Bone marrow (tissue), 2 donors: ENCODE results near the gene CD2AP.
"Not testable (repeated sequence)": the region's sequence is repeated elsewhere in the genome, so short reads cannot be mapped to it uniquely, and the experiment has no call there.

ENCODE experiments used
- DNase-seq, 2 donors: peaks; one replicate each; lab custom pipeline; 2025; lab: John Stamatoyannopoulos, UW

CD2AP gene

DNA sequence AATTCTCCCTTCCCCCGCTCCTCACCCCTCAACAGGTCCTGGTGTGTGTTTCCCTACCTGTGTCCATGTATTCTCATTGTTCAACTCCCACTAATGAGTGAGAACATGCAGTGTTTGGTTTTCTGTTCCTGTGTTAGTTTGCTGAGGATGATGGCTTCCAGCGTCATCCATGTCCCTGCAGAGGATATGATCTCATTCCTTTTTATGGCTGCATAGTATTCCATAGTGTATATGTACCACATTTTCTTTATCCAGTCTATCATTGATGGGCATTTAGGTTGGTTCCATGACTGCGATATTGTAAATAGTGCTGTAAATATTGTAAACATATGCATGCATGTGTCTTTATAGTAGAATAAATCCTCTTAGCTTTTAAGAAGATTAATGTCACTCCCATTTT lies 89.0 kb downstream of the CD2AP start:
- DNase-seq, result not testable (repeated sequence)

DNA sequence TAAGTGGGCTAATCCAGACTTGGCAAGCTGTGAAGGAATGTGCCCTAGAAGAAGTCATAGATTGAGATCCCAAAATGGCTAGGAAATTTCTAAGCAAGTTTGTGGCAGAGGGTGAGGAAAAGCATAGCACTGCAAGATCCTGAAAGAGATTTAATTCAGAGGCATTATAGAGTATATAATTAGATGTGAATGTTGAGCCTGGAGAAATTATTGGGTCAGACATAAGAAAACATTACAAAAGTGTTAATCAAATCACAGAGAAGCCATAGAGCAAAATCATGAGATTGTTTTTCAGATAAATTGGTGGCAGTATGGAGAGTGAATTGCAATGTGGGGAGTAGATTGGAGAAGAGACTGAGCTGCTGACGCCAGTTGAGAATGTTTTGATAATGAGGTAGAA lies 90.0 kb downstream of the CD2AP start:
- no peak for DNase-seq

DNA sequence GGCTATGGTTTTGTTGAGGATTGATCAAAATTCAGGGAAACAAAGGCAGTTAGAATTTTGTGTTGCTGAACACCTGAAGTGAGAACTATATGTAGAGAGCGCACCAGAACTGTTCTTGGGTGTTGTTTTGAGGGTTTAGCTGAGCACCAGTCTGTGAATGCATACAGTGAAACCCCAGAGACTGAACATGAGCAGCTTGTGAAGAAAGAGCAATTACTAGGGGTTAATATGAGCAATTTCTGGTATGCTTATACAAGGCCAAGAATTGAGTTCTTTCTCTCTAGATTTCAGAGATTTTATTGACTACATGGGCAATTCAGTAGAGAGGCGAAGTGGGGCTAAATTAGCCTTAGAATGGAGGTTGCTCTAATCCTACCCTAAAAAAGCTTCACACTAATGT lies 93.9 kb downstream of the CD2AP start:
- no peak for DNase-seq

DNA sequence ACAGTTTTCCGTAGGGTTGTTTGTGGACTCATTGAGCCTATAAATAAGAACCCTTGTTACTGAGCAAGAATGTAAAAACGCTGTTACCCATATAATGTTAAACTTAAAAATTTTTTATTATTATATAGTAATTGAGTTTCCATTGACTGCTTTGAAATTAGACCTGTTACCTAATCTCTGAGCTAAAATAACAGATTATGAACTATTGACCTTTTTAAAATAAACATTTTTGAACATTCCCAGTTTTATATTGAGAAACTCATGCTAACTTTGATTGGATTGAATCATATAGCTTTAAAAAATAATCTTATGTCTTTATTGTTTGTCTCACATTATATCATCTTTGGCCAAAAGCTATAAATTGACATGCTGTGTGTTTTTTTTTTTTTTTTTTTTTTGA lies 95.5 kb downstream of the CD2AP start:
- no peak for DNase-seq

DNA sequence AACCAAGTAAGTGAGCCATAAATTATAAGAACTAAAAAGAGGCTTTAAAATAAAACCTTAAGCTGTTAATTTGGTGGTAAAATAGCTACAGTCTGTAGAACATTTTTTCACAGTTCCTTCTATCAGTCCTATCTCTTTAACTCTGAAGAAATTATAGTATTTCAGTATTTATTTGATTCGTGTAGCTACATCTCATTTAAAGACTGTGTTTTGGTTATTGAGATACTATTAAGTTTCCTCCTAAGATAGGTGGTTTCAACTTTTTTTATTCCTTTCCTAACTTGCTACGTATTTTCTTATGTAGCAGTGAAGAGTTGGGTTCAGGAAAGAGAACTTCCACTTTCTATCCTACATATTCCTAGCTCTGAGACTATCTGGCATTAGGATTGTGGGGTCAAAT lies 97.2 kb downstream of the CD2AP start:
- DNase-seq, result no peak

DNA sequence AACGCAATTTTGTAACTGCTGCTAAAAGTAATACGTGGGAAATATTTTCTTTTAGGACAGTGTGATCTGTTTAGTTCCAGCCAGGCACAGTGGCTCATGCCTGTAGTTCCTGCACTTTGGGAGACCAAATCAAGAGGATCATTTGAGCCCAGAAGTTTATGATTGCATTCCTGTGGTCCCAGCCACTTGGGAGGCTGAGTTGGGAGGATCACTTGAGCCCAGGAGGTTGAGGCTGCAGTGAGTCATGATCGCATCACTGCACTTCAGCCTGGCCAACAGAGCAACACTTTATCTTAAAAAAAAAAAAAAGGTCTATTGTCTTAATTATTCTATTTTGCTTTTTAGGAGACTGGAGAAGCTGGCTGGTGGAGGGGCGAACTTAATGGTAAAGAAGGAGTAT lies 101.5 kb downstream of the CD2AP start:
- DNase-seq, result no peak

DNA sequence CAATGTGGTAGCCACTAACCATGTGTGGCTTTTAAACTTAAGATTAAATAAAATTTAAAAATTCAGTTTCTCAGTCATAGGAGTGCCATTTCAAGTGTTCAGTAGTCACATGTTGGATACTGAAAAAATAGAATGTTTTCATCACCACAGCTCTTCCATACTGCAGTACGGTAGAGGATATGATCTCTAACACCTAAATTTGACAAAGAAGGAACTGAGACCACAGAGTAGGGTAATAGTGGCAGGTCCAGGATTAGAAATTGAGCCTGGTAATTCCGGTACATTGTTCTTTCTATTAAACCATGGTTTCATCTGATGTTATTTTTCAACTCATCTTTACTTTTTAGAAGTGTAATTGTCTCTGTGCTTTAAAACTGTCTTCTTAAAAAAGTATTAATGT lies 104.0 kb downstream of the CD2AP start:
- DNase-seq, result no peak

DNA sequence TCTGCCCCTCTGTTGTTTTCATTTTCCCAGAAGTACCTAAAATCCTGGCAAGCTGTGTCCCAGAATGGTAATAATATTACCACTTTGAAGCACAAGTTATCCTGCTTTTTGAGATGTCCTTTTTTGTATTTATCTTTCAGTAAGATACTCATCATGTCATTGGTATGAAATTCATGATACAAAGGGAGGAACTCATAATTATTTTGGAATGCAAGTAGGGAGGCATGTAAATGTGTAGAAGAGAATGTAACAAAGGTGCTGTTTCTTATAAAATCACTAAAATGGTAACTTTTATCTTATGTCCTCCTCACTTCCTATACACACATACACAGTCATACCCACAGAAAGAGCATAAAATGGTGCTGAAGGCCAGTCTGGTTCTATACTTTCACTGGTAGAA lies 109.9 kb downstream of the CD2AP start:
- no peak for DNase-seq

DNA sequence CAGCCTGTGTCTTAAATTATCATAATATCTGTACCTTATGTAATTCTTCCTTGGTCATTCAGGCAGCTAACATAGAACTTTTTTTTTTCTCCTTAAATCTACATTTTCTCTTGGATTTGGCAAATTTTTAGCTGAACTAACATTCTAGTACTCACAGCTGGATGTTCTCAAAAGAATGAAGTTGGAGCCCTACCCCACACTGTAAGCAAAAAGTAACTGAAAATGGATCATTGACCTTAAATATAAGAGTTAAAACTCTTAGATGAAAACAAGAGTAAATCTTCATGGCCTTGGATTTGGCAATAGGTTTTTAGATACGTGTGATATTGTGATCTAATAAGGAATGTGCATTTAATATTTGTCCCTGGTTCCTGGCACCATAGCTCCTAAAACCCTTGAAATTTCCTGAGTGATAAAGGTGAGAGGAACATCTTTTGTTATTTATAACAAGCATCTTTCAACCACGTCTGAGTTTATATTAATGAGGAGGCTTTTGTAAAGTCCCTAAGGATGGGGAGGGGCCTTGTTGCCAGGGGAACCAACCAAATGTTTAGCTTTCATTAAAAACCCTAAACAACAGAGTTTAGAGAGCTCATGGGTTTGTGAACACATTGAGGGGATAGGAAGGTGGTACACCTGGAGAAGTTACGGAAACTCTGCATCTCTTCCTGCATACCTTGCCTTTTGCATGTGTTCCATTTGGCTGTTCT lies 114.7 kb downstream of the CD2AP start:
- DNase-seq, result no peak

DNA sequence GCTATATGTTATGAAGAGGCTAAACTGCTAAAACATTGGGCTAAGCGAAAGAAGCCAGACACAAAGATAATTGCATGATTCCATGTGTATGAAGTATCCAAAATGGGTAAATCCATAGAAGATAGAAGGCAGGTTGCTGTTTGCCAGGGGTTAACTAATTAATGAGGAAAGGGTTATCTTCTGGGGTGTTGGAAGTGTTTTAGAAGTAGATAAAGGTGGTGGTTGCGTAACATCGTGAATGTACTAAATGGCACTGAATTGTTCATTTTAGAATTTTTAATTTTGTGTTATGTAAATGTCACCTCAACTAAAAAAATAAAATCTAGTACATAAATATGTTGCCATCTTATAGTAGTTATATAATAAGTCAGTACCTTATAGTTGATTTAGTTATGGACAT lies 116.4 kb downstream of the CD2AP start:
- no peak for DNase-seq

DNA sequence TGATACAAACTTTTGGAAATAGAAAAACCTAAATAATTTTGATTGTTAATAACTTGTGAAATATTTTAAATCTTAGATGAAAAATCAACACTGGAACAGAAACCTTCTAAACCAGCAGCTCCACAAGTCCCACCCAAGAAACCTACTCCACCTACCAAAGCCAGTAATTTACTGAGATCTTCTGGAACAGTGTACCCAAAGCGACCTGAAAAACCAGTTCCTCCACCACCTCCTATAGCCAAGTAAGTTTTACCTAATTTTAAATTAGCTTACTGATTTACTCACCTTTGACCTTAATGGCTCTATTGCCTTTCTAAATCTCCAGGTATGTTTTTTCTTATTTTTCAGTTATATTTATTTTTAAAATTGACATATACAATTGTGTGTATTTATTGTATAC lies 118.2 kb downstream of the CD2AP start:
- no peak for DNase-seq

DNA sequence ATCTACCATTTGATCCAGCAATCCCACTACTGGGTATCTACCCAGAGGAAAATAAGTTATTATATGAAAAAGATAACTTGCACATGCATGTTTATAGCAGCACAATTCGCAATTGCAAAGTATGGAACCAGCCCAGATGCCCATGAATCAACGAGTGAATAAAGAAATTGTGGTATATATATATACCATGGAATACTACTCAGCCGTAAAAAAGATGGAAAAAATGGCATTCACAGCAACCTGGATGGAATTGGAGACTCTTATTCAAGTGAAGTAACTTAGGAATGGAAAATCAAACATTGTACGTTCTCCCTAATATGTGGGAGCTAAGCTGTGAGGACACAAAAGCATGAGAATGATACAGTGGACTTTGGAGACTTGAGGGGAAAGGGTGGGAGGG lies 120.8 kb downstream of the CD2AP start:
- no peak for DNase-seq

DNA sequence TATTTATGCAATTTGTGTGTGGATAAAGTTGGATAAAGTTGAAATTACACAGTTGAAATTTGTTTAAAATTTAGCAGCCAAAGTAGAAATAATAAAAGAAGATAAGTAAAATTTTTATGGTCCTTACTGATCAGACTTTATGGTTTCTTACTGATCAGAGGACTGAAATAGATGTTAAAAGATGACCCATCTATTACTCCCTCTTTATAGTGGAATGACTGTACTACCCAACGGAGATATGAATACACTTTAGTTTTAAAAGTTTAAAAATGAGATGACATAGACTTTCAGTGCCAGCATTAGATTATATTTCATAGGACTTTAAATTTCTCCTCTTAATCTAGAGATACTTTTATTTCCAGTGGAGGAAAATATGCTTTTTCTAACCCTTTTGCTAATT lies 121.9 kb downstream of the CD2AP start:
- no peak for DNase-seq

DNA sequence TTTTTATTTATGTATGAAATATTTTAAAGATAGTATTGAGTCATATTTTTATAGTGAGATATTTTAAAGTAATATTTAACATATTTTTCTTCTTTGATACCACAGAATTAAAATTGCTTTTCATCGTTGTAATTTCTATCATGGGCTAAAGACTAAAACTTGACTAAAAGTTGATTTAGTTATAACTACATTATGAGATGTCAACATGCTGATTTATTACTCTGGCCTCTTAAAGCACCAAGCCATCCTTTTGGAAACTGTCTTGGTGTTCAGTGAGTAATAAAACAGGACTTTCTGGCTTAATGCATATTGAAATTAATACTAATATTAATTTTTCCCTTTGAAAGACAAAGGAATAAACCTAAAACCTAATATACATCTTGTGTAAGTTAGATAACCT lies 125.6 kb downstream of the CD2AP start:
- no peak for DNase-seq

DNA sequence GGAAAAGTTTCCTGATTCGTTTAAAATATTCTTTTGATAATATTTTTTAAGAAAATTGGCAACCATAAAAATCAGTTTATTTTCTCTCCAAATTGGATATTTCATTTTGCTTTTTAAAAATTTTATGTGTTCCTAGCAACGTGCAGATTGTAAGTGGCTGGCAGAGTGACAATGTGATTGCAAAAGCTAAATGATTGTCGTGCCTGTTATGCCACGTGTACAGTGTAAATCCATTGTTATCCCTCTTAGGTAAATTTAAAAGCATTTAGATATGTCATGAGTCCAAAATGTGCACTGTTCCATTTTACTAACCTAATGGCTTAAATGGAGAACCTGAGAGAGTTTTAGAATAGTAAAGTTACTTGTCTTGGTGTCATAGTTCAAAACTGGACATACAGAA lies 126.4 kb downstream of the CD2AP start:
- no peak for DNase-seq

DNA sequence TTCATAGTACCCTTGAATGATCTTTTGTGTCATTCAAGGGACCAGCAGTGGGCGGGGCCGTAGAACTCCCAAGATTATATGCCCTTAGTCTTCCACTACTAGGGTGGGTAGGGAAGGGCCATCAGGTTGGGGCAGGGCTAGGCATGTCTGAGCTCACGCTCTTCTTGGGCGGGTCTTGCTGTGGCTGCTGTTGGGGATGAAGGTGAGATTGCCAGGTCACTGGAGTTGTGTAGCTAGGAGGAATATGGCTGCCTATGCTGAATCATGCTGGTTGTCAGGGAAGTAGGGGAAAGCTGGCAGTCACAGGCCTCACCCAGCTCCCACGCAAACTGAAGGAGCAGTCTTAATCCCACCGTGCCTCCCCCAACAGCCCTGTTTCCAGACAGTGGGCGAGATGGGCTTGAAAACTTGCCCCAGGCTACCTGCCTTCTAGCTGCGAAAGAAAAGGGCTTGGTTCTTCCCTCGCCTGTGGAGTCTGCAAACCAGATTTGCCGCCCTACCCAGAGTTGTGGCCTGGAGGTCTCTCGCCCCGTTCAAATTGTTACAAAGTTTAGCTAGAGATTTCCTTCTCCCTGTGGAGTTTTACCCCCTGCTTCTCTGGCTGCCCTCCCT lies 144.4 kb downstream of the CD2AP start:
- no peak for DNase-seq

DNA sequence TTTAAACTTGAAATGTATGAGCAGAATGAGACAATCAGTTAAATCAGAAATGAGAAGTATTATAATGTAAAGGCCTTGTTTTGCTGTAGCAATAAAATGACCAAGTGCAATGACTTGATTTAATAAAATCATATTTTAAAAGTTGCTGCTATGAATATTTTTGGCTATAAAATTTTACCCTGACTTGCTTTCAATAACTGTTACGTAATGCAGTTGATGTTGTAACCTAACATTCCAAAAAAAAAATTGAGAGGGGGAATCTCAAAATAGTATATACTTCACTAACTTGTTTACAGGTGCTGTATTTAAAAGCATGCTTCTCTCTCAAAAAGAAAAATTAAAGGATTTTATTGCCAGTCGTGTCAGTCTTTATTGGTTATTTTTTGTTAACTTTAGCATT lies 149.2 kb downstream of the CD2AP start:
- DNase-seq, result no peak

DNA sequence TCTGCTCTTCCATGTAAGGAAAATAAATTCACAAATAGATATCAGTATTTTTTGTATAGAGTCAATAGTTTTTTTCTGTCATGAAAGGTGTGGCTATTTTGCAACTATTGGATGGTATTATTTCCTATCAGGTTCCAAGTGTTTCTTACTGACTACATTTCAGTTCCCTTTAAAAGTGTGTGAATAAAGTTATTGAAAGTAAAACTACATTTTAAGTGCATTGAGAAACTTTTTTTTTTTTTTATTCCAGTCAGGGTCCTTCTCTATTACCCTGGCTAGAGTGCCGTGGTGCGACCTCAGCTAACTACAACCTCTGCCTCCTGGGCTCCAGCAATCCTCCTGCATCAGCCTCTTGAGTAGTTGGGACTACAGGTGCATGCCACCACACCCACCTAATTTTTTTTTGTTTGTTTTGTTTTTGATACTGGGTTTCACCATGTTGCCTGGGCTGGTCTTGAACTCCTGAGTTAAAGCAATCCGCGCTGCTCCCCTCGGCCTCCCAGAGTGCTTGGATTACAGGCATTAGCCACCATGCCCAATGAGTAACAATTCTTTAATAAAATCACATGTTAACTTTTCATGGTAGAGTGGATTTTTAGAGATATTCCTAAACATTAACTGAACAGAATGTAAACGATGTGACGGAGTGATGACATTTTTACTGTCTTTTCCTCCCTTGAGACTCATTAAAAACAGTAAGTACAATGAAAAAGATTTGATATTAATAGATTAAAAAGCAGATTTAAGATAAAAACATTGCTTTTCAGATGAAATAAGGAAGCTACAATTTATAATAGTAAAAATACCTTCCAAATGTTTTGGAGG lies 151.1 kb downstream of the CD2AP start:
- DNase-seq, result no peak

DNA sequence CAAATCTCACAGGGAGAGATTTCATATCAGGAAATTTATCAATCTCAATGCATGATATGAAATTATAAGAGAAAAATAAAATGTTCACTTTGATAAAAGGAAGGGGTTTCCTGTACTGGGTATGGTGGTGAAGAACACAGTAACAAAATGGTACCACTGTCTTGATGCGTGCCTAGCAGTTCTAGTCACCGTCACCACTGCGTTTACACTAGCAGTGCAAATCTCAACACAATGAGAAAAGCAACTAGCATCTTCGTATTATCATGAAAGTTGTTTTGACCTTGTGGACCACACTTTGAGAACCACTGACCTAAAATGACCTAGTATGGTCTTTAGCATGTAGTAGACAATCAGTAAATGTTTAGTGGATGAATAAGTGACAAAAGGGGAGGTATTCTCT lies 152.4 kb downstream of the CD2AP start:
- no peak for DNase-seq

DNA sequence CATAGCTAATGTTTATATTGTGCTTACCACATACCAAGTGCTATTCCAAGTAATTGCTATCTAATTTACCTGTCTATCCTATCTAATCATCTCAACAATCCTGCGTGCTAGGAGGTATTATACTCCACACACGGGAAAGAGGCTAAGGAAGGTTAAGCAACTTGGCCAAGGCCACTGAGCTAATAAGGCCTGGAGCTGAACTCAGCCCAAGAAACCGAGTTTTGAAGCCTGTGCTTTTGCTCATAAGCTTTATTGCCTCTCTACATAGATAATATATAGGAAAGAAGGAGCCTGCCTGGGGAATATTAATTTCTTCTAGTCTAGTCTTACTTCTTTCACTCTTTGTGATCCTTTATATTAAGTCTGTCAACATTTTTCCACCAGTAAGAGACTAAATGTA lies 153.0 kb downstream of the CD2AP start:
- no peak for DNase-seq

DNA sequence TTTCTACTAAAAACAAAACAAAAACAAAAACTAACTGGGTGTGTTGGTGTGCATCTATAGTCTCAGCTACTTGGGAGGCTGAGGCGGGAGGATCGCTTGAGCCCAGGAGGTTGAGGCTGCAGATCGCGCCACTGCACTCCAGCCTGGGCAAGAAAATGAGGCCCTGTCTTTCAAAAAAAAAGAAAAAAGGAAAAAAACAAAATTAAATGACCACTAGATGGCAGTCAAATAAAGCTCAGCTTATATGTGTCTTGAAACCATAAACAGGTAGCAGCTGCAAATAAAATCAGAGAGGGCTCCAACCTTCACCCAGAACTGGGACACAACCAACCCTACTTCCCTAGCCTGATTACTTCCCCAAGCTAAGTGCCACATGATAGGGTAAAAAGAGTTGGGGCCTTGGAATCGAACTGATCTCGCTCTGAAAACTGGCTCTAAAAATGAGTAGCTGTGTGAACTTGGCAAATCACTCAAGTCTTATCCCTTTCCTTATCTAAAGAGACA lies 153.7 kb downstream of the CD2AP start:
- DNase-seq, result peak in 1 of 2 donors; percentile 43

DNA sequence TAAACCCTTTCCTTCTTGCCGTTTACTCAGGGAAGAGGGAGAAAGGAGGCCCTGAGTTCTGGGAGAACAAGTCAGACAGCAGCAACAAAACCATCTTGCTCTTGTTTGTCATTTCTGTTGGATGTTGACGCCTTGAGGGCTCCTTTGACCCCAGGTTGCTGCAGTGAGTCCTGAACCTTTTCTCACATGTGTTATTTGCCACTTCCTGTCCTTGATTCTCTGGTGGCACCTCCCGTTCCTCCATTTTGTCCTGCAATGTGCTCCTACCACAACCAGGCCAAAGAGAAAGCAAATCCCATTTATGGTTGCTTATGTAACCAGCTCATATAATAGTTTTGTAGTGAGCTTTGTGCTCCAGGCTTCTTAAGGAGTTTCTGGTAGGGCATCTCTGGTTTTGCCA lies 154.2 kb downstream of the CD2AP start:
- no peak for DNase-seq

DNA sequence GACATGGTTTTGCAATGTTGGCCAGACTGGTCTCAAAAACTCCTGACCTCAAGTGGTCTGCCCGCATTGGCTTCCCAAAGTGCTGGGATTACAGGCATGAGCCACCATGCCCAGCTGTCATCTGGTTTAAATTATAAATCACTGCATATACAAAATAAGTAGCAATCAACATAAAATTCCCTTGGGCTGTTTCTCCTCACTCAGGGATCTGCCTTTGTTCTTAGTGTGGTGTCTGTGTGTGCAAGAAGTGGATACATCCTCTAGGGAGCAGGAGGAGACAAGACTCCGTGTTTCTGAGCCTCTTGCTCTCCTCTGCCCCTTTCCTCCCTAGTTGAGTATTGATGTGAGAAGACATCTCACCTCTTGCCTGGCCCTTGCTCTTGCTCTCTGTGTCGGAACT lies 155.6 kb downstream of the CD2AP start:
- no peak for DNase-seq
